Stimulated activated CD4-positive, alpha-beta T cell treated with anti-CD3 and anti-CD28 coated beads, Interleukin-1b, Interleukin-23, amount 100 ng/mL, for 24 hours (primary cell): ENCODE data around the gene LYPD3.

Experiments used
- DNase-seq, 4 experiments: peaks; one replicate each; pipeline ENCODE4 v3.0.0-alpha.2; 2020; ENCODE audit warnings: low read depth in 4 of 4, low spot score in 1 of 4

LYPD3 gene

DNA sequence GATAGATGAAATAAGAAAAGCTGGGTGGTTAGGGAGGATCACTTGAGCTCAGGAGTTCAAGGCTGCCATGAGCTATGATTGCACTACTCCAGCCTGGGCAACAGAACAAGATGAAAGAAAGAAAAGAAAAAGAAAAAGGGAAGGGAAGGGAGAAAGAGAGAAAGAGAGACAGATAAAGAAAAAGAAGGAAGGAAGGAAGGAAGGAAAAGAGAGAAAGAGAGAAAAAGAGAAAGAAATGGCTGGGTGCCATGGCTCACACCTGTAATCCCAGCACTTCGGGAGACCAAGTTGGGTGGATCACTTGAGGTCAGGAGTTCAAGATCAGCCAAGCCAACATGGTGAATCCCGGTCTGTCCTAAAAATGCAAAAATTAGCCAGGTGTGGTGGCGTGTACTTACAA is 29.6 kb downstream of the LYPD3 start:
- DNase-seq = no peak

DNA sequence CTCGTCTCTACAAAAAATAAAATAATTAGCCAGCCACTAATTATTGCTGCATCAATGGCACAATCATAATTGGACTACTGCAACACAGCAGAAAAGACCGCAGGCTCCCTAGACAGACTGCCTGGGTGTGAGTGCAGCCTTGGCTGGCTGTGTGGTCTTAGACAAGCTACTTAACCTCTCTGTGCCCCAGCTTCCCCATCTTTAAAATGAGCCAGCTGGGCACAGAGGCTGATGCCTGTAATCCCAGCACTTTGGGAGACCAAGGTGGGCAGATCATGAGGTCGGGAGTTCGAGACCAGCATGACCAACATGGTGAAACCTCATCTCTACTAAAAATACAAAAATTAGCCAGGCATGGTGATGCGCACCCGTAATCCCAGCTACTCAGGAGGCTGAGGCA is 31.7 kb downstream of the LYPD3 start:
- DNase-seq = no peak

DNA sequence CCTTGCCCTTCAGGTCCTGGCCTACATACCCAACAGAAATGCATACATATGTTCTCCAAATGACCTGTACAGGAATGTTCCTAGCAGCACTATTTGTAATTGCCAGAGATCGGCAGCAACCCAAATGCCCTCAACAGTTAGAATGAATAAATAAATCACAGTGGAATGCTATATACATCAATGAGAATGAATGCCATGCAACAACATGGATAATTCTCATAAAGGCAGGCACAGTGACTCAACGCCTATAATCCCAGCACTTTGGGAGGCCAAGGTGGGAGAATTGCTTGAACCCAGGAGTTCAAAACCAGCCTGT is 32.1 kb downstream of the LYPD3 start:
- DNase-seq = no peak

DNA sequence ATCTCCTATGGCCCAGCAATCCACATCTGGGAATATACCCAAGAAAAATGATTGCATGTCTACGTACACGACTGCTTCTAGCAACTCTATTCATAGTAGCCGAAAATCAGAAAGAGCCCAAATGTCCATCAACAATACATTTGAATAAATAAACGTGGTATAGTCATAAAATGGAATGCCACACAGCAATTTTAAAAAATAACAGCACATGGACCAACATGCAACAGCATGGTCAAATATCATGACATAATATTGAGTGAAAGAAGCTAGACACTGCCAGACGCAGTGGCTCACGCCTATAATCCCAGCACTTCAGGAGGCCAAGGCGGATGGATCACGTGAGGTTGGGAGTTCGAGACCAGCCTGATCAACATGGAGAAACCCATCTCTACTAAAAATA is 34.4 kb downstream of the LYPD3 start:
- no peak for DNase-seq

DNA sequence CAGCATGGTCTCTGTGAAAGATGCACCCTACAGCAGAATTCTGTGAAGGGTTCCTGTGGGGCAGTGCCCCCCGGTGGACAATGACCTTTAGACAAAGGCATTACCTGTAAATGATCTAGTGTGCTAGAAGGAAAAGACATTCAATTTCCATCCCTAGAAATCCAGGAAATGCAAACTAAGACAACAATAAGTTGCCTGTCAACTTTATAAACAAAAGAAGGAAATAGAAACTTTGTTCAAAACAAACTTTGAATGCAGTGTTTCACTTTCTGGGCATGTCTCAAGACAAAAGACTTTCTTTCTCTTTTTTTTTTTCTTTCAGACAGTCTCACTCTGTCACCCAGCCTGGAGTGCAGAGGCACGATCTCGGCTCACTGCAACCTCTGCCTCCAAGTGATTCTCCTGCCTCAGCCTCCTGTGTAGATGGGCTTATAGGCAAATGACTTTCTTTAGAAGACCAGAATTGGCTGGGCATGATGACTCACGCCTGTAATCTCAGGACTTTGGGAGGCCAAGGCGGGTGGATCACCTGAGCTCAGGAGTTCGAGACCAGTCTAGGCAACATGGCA is 35.2 kb downstream of the LYPD3 start:
- no peak for DNase-seq

DNA sequence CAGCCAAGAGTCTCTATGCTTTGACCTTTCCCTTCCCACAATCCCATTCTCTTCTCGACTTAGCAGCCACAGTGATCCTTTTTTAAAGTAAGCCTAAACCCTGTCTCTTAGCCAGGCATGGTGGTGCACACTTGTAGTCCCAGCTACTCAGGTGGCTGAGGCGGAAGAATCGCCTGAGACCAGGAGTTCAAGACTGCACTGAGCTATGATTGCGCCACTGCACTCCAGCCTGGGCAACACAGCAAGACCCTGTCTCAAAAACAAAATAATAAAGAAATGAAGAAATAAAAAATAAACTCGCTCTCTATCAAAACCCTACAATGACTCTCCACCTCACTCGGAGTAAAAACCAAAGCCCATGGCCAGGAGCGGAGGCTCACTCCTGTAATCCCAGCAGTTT is 36.0 kb downstream of the LYPD3 start:
- no peak for DNase-seq

DNA sequence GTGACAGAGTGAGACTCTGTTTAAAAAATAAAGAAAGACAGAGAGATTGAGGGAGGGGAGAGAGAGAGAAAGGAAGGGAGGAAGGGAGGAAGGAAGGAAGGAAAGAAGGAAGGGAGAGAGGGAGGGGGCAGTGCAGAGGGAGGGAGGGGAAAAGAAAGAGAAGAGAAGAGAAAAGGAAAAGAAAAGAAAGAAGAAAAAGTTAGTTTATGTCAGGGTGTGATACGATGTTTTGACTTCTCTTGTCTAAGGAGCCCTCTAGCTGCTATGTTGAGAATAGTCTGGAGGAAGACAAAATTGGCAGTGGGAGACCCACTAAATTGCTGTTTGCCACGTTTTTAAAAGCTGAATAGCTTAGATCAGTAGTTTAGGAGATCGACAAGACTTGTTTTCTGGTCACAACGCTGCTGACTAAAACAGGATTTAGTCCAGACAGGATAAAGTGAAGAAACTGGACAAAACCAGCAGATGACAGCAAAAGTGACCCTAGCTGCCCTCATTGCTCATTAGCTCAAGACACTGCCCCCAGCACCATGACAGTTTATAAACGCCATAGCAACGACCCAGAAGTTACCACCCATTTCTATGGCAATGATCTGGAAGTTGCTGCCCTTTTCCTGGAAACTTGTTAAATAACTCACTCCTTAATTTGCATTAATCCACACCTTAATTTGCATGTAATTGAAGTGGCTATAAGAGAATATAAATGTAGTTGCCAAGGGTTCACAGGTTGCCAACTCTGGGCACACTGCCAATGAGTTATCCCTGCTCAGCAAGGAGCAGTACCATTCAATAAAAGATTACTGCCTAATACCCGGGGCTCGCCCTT is 39.6 kb downstream of the LYPD3 start:
- DNase-seq = no peak

DNA sequence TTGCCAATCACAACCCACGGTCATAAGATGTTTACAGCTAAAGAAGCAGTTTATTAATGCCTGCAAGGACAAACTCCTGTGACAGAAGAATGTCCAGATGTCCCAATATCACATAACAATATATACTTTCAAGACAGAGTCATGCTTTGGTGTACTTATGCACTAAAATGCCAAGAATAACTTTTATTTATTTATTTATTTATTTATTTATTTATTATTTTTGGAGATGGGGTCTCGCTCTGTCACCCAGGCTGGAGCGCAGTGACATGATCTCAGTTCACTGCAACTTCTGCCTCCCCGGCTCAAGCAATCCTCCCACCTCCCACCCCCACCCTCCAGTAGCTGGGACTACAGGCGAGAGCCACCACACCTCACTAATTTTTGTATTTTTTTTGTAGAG is 41.6 kb downstream of the LYPD3 start:
- DNase-seq = no peak

DNA sequence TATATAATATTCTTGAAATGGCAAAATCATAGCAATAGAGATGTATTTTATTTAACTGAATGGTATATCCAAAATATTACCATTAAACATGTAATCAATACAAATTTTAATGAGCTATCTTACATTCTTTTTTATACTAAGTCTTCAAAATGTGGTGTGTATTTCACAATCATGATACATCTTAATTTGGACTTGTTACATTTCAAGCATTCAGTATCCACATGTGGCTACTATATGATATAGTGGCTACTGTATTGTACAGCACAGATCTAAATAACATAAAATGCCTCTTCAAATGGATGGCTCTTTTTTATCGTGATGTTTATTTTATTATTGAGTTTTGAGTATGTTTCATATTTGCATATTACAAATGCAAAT is 42.7 kb downstream of the LYPD3 start:
- no peak for DNase-seq

DNA sequence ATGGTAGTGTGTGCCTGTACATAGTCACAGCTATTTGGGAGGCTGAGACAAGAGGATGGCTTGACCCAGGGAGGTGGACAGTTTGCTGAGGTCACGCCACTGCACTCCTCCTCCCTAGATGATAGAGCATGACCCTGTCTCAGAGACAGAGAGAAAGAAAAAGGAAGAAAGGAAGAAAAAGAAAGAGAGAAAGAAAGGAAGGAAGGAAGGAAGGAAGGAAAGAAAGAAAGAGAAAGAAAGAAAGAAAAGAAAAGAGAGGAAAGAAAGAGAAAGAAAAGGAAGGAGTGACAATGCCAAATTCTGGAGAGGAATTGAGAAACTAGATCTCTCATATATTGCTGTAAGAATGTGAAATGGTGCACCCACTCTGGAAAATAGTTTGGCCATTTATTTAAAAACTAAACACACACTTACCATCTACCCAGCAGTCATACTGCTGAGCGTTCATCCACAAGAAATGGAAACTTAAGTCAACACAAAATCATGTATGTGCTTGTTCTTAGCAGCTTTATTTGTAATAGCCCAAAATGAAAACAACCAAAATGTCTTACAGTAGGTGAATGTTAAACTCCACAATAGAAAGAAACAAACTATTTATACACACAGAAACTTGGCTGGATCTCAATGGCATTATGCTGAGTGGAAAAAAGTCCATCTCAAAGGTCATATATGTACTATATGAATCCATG is 43.3 kb downstream of the LYPD3 start:
- DNase-seq = no peak

DNA sequence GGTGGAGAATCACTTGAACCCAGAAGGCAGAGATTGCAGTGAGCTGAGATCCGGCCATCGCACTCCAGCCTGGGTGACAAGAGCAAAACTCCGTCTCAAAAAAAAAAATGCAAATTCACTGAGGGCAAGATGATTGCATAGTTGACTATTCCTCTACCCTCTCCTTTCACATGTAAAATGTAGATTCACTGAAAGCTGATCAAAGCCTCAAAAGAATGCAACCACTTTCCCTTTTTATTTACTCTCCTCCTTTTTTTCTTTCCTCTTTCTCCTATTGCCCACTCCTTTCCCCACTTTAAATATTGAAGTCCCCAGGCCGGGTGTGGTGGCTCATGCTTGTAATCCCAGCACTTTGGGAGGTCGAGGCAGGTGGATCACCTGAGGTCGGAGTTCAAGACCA is 44.5 kb downstream of the LYPD3 start:
- DNase-seq = no peak

DNA sequence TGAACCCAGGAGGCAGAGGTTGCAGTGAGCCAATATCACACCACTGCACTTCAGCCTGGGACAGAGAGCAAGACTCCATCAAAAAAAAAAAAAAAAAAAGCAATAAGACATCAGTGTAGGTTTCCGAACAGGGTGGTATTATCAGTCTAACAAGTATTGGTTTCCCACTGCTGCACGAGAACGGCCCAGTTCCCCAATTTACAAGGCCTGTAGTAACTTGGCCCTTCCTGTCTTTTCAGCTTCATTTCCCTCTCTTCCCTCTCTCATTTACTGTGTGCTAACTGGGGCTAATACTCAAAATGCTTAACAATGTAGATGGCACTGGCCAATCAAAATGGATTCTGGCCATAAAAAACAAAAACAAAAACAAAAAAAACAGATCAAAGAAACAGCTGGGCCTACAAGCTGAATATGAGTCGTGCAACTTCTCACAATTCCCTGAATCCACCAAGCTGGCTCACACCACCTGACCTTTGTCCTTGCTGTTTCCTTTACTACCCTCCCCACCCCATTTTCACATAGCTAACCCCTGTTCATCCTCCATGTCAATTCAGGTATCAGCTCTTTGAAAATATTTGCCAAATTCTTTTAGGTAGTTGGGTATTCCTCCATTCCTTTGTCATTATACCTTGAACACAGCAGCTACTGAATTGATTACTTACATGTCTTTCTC is 48.3 kb downstream of the LYPD3 start:
- no peak for DNase-seq

DNA sequence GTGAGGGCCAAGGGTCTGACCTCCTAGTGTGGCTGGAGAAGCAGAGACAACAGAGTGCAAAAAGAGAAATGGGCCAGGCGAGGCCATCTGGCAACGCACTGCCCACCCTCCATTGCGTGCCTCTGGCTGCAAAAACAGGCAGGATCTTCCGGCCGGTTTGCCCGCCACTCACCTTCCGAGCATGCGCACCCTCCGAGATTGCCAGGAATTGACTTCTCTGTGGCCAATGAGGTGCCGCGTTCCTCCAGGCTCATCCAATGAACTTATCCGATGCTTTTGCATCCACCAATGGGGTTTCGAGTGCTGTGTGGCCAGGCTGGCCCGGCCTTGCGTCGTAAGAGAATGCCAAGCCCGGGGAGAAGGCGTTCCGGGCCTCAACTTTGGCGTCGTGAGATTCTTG is 50.9 kb downstream of the LYPD3 start, which contains the start of gene TEX101:
Gene TEX101, plus strand, starts transcription at position 337 of the 400 bp plus-strand sequence. CDS start 1,030 bp downstream, outside the sequence.
- no peak for DNase-seq

DNA sequence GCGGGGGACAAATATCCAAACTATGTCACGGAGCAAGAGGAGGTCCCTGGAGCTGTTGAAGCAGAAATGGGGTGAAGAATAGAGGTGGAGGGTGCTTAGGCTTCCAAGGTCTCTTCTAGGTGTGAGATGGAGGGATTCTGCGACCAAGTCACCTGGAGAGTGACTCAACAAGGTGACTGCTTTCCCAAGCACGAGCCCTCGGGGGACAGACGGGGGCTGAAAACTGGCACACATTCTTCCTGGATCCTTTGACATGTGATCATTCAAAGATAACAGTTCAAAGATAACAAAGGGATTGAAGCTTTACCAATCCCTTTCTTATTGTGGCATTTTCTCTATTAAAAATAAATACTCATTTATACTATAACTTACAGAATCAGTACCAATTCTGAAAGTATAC is 53.0 kb downstream of the LYPD3 start:
- DNase-seq = no peak
